ENCODE measurements around the gene SLC44A1. TPM values are rescaled to one million over a fixed set of nuclear protein-coding genes. Genes with fewer than 3 reads are reported as not detected.

SLC44A1 gene
- total and polyA plus RNA-seq, 2 of the 13 experiments (the other 11 are each of a cell fraction or from before 2014, with no cell fraction given), result 21.4 to 40.8 TPM

- peak; percentile 72 for TF ChIP-seq BCL3 (CRISPR knock-in tag; IDR thresholded peaks at IDR 0.05)
- TF ChIP-seq ZNF543 (CRISPR knock-in tag; IDR thresholded peaks at IDR 0.05), result peak; percentile 86
- TF ChIP-seq ZNF136 (CRISPR knock-in tag; IDR thresholded peaks at IDR 0.05; ENCODE audit: low read depth), result peak; percentile 89; the same call in 1 of the 2 replicates
- TF ChIP-seq CENPX (CRISPR knock-in tag; IDR thresholded peaks at IDR 0.05), result no peak
- TF ChIP-seq ZNF567 (CRISPR knock-in tag; IDR thresholded peaks at IDR 0.05; ENCODE audit: borderline replicate concordance), result peak; percentile 99
- TF ChIP-seq NFRKB (IDR thresholded peaks at IDR 0.05), result no peak
- peak; percentile 73 for TF ChIP-seq TAF1 (CRISPR knock-in tag; IDR thresholded peaks at IDR 0.05)
- TF ChIP-seq MAZ (IDR thresholded peaks at IDR 0.05; ENCODE audit: borderline replicate concordance, low read depth, low read length), result peak; percentile 83; the same call in 1 of the 2 replicates
- peak; percentile 99 for TF ChIP-seq MAZ (CRISPR knock-in tag; IDR thresholded peaks at IDR 0.05; ENCODE audit: low read depth)
- no peak for TF ChIP-seq TRIM24 (CRISPR knock-in tag; IDR thresholded peaks at IDR 0.05)
- peak; percentile 97 for TF ChIP-seq KMT2B (CRISPR knock-in tag; IDR thresholded peaks at IDR 0.05)
- peak; percentile 93 for TF ChIP-seq HBP1 (CRISPR knock-in tag; IDR thresholded peaks at IDR 0.05; ENCODE audit: low read depth)
- peak; percentile 88 for TF ChIP-seq HCFC1 (IDR thresholded peaks at IDR 0.05; ENCODE audit: low read depth, low read length)
- TF ChIP-seq ZNF337 (CRISPR knock-in tag; IDR thresholded peaks at IDR 0.05; ENCODE audit: borderline replicate concordance, low read depth), result peak; percentile 57; the same call in 1 of the 2 replicates
- TF ChIP-seq SPEN (CRISPR knock-in tag; IDR thresholded peaks at IDR 0.05; ENCODE audit: low read depth), result peak; percentile 94
- peak; percentile 88 for TF ChIP-seq ZBTB49 (CRISPR knock-in tag; IDR thresholded peaks at IDR 0.05; ENCODE audit: borderline replicate concordance)
- peak; percentile 60; the same call in 1 of the 2 replicates for TF ChIP-seq ZNF232 (CRISPR knock-in tag; IDR thresholded peaks at IDR 0.05; ENCODE audit: borderline replicate concordance)
- peak; percentile 95 for TF ChIP-seq HOXA3 (CRISPR knock-in tag; IDR thresholded peaks at IDR 0.05)
- peak; percentile 89; the same call in 1 of the 2 replicates for TF ChIP-seq ZBTB7A (CRISPR knock-in tag; IDR thresholded peaks at IDR 0.05)
- TF ChIP-seq ZNF121 (CRISPR knock-in tag; IDR thresholded peaks at IDR 0.05), result peak; percentile 50; the same call in 1 of the 2 replicates
- TF ChIP-seq, protein P1, sequence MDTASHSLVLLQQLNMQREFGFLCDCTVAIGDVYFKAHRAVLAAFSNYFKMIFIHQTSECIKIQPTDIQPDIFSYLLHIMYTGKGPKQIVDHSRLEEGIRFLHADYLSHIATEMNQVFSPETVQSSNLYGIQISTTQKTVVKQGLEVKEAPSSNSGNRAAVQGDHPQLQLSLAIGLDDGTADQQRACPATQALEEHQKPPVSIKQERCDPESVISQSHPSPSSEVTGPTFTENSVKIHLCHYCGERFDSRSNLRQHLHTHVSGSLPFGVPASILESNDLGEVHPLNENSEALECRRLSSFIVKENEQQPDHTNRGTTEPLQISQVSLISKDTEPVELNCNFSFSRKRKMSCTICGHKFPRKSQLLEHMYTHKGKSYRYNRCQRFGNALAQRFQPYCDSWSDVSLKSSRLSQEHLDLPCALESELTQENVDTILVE (CRISPR knock-in tag; IDR thresholded peaks at IDR 0.05), result peak; percentile 72; the same call in 1 of the 2 replicates
- peak; percentile 88 for TF ChIP-seq MXD3 (CRISPR knock-in tag; IDR thresholded peaks at IDR 0.05)
- no peak for TF ChIP-seq MTA3 (CRISPR knock-in tag; IDR thresholded peaks at IDR 0.05)
- TF ChIP-seq SIX1 (CRISPR knock-in tag; IDR thresholded peaks at IDR 0.05; ENCODE audit: borderline replicate concordance), result peak; percentile 59; the same call in 1 of the 2 replicates
These were observed at the start of gene SLC44A1 (continued) for GRCh38 chr9:105244003-105244733.
